Stomach (tissue), 9 donors: ENCODE data around the gene NCKAP1. TPM values are rescaled to one million over a fixed set of nuclear protein-coding genes. Genes with fewer than 3 reads are reported as not detected.
"Not testable (repeated sequence)": the region's sequence is repeated elsewhere in the genome, so short reads cannot be mapped to it uniquely, and the experiment has no call there.

ENCODE experiments used
- DNase-seq, 2 donors: peaks; one replicate each; pipeline versions ENCODE4 v3.0.0 to v3.0.0-alpha.2; 2013 to 2019
- H3K27ac ChIP-seq, 5 donors: fragments of 200-600 bp in 4 of 5; sonication (generic) in 4 of 5; one replicate each; pipeline ENCODE4 v1.5.1; 2013 to 2019; ENCODE audit warnings: mild to moderate bottlenecking in 1 of 5, moderate library complexity in 1 of 5
- H3K27me3 ChIP-seq, 3 donors: fragments of 200-600 bp; sonication (generic); one replicate each; pipeline ENCODE4 v1.5.1; 2017 to 2019; ENCODE audit warnings: mixed run types in 1 of 3
- H3K36me3 ChIP-seq, 4 donors: fragments of 200-600 bp; sonication (generic); 1 replicate in 3 of 4; 2 replicates in 1 of 4; pipeline ENCODE4 v1.5.1; 2016 to 2019
- H3K4me1 ChIP-seq, 4 donors: fragments of 200-600 bp; sonication (generic); one replicate each; pipeline ENCODE4 v1.5.1; 2016 to 2019
- H3K4me3 ChIP-seq, 4 donors: fragments of 200-600 bp; sonication (generic) in 3 of 4; one replicate each; pipeline ENCODE4 v1.5.1; 2016 to 2019; ENCODE audit warnings: mild to moderate bottlenecking in 1 of 4
- H3K9me3 ChIP-seq, 4 donors: fragments of 200-600 bp; sonication (generic); one replicate each; pipeline ENCODE4 v1.5.1; 2016 to 2019
- CTCF ChIP-seq, 7 experiments: fragments of 450-650 bp in 4 of 7; fragments of 200-600 bp in 3 of 7; sonication (generic) in 3 of 7; IDR thresholded peaks; one replicate each; pipeline ENCODE4 v1.5.1; 2016 to 2019; ENCODE audit warnings: antibody characterized with exemption in 7 of 7, control low read depth in 2 of 7, mild to moderate bottlenecking in 1 of 7
- EP300 ChIP-seq: sonication (generic); formaldehyde crosslinking; IDR thresholded peaks from one replicate; pipeline ENCODE4 v1.6.1; 2017; ENCODE audit warnings: antibody characterized with exemption
- POLR2A ChIP-seq, 4 donors: fragments of 450-650 bp; IDR thresholded peaks; one replicate each; pipeline ENCODE4 v1.6.1; 2016; ENCODE audit warnings: antibody characterized with exemption in 4 of 4, control low read depth in 2 of 4, mild to moderate bottlenecking in 1 of 4, moderate library complexity in 1 of 4
- POLR2AphosphoS5 ChIP-seq, 3 donors: sonication (generic); formaldehyde crosslinking; IDR thresholded peaks; one replicate each; pipeline ENCODE4 v1.6.1; 2016; ENCODE audit warnings: antibody characterized with exemption in 3 of 3
- WGBS, 5 donors: extraction: QIAGEN DNeasy Blood & Tissue Kit in 3 of 5; methylation state at CpG; one replicate each; pipeline versions ENCODE4 v1.1.5 to v1.1.7; 2013 to 2018; 5-methylcytosine and 5-hydroxymethylcytosine counted together
- intact Hi-C: fragments of 100-400 bp; cut with DNase I; formaldehyde crosslinking; loops from one replicate; pipeline ENCODE4 v1.15.1; 2023; ENCODE audit warnings: low total_unique reads
- polyA plus RNA-seq, 3 donors: library from polyadenylated mRNA; stranded (reverse); fragments of 200-250 nt; gene quantifications; one replicate each; pipeline ENCODE4 v1.2.3, GENCODE V29; 2013
- total RNA-seq, 5 donors: library from RNA; depleted of rRNA; stranded (reverse); fragments of >200 nt; gene quantifications; one replicate each; pipeline versions ENCODE4 v1.1.0 to v1.2.3, GENCODE V29; 2014 to 2016
- donor health status: healthy with polysubstance abuse.
- donor health status: Bipolar disorder and iron deficiency.
- donor health status: healthy.

NCKAP1 gene
- total and polyA plus RNA-seq, 8 donors, result 13.0 to 262 (median 68.8) TPM

GRCh38 chr2:183057333-183057985, 19.2 kb upstream of the NCKAP1 start:
- no peak overlapping the region for H3K4me3 ChIP-seq
- H3K9me3 ChIP-seq, result no peaks in the 10 kb centered on the region
- DNase-seq, result no peak
- no peaks in the 10 kb centered on the region for H3K27me3 ChIP-seq
- peaks cover 9 to 22% (median 11%) of the 10 kb centered on the region in 4 donors for H3K4me1 ChIP-seq
- TF ChIP-seq POLR2AphosphoS5 (IDR thresholded peaks at IDR 0.05), result no peak
- no peak for TF ChIP-seq CTCF (IDR thresholded peaks at IDR 0.05)
- TF ChIP-seq EP300, result no peak
- no peak for TF ChIP-seq POLR2A (IDR thresholded peaks at IDR 0.05)
- intact Hi-C loops, result no loop called here
- no peaks in the 10 kb centered on the region for H3K36me3 ChIP-seq
- H3K27ac ChIP-seq, result peak overlapping the region in 4 of 5 donors; percentile 50 to 79 (median 60)
- 15 to 54% (median 28%) methylated on average over 3 of the region's 3 CpGs for WGBS, 5 donors

GRCh38 chr2:183049420-183049819, 11.2 kb upstream of the NCKAP1 start:
- Histone ChIP-seq H3K36me3 (no peaks in the 10 kb centered on the region), H3K4me3 (no peak overlapping the region), H3K4me1 (no peaks in the 10 kb centered on the region), H3K27ac (no peak overlapping the region), H3K9me3 (peaks cover 0 to 10% (median 4%) of the 10 kb centered on the region in 4 donors), H3K27me3 (peaks cover 0 to 5% (median 0%) of the 10 kb centered on the region in 3 donors)
- no peak for DNase-seq
- intact Hi-C loops, result no loop called here
- 76 to 86% (median 81%) methylated on average over 5 of the region's 5 CpGs for WGBS, 5 donors
- TF ChIP-seq POLR2A (IDR thresholded peaks at IDR 0.05), result no peak
- TF ChIP-seq POLR2AphosphoS5 (IDR thresholded peaks at IDR 0.05), result no peak
- no peak for TF ChIP-seq CTCF (IDR thresholded peaks at IDR 0.05)
- TF ChIP-seq EP300, result no peak

- H3K9me3 ChIP-seq, DNase-seq, H3K36me3 ChIP-seq, H3K27me3 ChIP-seq, H3K4me1 ChIP-seq, H3K27ac ChIP-seq, intact Hi-C loops, H3K4me3 ChIP-seq: not testable (repeated sequence)
- 77 to 91% (median 90%) methylated on average over 5 of the region's 5 CpGs for WGBS, 5 donors
Measured at GRCh38 chr2:183047486-183048125, 9.3 kb upstream of the NCKAP1 start.

- H3K36me3 ChIP-seq, intact Hi-C loops, H3K4me3 ChIP-seq, H3K27ac ChIP-seq, H3K4me1 ChIP-seq, H3K9me3 ChIP-seq, H3K27me3 ChIP-seq, DNase-seq: not testable (repeated sequence)
- 90 to 92% (median 91%) methylated on average over 8 of the region's 8 CpGs for WGBS, 5 donors
Measured at GRCh38 chr2:183043580-183043979, 5.3 kb upstream of the NCKAP1 start.

GRCh38 chr2:183040604-183041003, 2.3 kb upstream of the NCKAP1 start:
- 93 to 97% (median 94%) methylated on average over 2 of the region's 2 CpGs for WGBS, 5 donors
- H3K36me3 ChIP-seq, result no peaks in the 10 kb centered on the region
- TF ChIP-seq POLR2AphosphoS5 (IDR thresholded peaks at IDR 0.05), result no peak
- no peak for TF ChIP-seq POLR2A (IDR thresholded peaks at IDR 0.05)
- TF ChIP-seq CTCF (IDR thresholded peaks at IDR 0.05), result no peak
- TF ChIP-seq EP300, result no peak
- peaks cover 11 to 24% (median 20%) of the 10 kb centered on the region in 4 donors for H3K4me1 ChIP-seq
- no peaks in the 10 kb centered on the region for H3K9me3 ChIP-seq
- peaks cover 0 to 12% (median 3%) of the 10 kb centered on the region in 3 donors for H3K27me3 ChIP-seq
- no peak overlapping the region for H3K4me3 ChIP-seq
- intact Hi-C loops, result no loop called here
- DNase-seq, result no peak
- no peak overlapping the region for H3K27ac ChIP-seq
